T-helper 1 cell (primary cell): ENCODE measurements around the gene FAM131A.

ENCODE experiments used
- DNase-seq, 5 donors: peaks; one replicate each; pipeline ENCODE4 v3.0.0-alpha.2; 2012 to 2020
- total RNA-seq, 4 donors: gene quantifications; one replicate each; lab custom pipeline; 2026; lab: John Stamatoyannopoulos, UW

FAM131A gene, protein sequence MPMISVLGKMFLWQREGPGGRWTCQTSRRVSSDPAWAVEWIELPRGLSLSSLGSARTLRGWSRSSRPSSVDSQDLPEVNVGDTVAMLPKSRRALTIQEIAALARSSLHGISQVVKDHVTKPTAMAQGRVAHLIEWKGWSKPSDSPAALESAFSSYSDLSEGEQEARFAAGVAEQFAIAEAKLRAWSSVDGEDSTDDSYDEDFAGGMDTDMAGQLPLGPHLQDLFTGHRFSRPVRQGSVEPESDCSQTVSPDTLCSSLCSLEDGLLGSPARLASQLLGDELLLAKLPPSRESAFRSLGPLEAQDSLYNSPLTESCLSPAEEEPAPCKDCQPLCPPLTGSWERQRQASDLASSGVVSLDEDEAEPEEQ
- 8.3 to 14.2 (median 10.3) reads per million in 4 donors for total RNA-seq

DNA sequence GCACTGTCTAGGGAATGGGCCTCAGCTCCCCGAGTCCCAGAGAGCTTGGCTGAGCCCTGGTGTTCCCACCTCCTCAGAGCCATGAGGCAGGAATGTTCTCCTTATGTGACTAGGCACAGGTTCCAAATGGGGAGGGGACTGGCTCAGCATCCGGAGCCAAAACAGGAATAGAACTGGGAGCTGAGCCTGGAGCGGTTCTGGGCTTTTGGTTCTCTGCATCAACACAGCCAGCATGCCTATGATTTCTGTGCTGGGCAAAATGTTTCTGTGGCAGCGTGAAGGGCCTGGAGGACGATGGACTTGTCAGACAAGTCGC lies at the start of gene FAM131A:
Gene FAM131A (plus strand): TSS at position 202 of the 316 bp plus-strand sequence. CDS start 31 bp downstream, at position 233.
- DNase-seq, result no peak

DNA sequence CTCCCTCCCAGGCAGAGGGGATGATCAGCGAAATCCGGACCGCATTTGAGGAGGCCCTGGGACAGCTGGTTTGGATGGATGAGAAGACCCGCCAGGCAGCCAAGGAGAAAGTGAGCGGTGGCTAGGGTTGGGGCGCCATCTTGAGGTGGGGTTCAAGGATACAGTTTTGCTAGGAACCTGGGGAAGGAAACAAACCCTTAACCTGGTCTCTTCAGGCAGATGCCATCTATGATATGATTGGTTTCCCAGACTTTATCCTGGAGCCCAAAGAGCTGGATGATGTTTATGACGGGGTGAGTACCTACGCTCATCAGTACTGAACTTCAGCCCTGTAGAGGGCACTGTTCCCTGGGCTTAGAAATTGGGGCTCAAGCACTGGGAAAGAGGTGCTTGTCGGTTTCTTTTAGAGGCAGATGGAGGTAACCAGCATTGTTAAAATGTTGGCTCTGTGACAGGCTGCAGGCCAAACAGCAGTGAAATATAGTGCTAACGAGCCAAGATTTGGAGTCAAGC lies 47.9 kb upstream of the FAM131A start:
- peak in 4 of 5 donors; percentile 30 to 55 (median 40) for DNase-seq

DNA sequence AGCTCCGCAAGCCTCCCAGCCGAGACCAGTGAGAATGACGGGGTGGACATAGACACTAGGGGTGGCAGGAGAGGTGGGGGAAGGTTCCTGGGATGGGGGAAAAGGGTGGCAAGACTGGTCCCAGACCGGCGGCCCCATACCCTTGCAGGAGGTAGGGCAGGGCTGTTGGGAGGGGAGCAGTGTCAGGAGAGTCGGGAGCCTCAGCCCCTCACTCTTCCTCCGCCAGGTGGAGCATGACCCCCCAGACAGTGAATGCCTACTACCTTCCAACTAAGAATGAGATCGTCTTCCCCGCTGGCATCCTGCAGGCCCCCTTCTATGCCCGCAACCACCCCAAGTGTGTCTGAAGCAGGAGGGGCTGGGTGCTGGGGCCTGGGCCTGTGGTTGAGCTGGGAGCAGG lies 47.1 kb upstream of the FAM131A start:
- no peak for DNase-seq

DNA sequence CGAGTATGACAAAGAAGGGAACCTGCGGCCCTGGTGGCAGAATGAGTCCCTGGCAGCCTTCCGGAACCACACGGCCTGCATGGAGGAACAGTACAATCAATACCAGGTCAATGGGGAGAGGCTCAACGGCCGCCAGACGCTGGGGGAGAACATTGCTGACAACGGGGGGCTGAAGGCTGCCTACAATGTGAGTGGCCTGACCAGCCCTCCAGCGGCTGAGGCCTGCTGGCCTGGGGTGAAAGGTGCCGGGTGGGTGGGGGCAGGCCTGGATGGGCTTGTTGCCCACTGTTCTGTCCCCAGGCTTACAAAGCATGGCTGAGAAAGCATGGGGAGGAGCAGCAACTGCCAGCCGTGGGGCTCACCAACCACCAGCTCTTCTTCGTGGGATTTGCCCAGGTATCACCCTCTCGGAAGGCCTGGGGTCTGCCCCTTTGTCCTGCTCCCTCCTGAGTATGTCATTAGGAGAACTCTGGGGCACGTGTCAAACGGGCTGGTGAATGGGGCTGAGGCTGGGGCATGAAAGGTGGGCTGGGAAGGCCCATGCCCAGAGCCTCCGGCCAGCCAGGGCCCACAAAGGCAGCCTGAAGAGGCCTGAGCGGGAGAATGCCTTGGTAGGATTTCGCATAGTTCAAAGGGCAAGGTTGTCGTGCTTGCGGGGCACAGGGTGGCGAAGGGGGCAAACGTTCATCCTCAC lies 46.2 kb upstream of the FAM131A start:
- DNase-seq, result no peak

DNA sequence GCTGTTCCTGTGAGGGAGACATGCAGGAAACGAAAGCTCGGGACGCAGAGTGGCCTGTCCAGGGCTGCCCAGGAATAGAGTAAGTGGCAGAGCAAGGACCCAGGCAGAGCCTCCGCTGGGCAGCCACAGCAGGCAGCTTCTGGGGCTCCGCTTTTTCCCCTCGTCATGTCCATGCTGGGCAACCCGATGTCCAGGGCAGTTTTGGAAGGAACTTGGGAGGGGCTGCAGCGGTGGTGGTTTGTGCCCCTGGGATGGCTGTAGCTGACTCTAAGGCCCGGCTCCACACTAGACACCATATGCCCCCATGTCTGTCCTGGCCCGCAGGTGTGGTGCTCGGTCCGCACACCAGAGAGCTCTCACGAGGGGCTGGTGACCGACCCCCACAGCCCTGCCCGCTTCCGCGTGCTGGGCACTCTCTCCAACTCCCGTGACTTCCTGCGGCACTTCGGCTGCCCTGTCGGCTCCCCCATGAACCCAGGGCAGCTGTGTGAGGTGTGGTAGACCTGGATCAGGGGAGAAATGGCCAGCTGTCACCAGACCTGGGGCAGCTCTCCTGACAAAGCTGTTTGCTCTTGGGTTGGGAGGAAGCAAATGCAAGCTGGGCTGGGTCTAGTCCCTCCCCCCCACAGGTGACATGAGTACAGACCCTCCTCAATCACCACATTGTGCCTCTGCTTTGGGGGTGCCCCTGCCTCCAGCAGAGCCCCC lies 45.5 kb upstream of the FAM131A start:
- DNase-seq, result no peak

DNA sequence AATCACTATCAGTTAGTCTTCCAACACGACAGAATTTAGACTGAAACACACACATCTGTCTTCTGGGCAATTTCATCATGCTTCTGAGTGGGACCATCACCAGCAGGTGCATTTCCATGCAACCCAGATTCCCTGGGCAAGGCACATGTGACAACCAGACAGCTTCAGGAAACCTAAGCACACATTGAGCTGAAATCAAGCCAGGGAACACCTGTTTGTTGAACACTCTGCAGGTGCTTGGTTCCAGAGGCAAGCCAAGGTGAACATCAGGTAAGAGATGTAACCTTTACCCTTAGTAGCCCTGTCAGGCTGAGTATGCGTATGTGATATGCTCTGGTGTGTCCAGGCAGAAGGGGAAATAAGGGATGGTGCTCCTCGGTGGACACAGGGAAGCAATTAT lies 41.6 kb upstream of the FAM131A start:
- DNase-seq, result no peak

DNA sequence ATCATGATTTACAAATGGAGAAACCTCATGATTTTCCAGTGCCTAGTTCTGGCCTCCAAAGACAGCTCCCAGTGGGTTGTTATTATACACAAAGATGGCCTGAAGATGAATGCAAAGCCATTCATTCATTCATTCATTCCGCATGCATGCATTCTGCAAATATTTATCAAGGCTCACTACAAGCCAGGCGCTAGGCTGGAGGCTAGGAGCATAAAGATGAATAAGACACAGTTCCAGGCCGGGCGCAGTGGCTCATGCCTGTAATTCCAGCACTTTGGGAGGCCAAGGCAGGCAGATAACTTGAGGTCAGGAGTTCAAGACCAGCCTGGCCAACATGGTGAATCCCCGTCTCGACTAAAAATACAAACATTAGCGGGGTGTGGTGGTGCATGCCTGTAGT lies 40.8 kb upstream of the FAM131A start:
- no peak for DNase-seq

DNA sequence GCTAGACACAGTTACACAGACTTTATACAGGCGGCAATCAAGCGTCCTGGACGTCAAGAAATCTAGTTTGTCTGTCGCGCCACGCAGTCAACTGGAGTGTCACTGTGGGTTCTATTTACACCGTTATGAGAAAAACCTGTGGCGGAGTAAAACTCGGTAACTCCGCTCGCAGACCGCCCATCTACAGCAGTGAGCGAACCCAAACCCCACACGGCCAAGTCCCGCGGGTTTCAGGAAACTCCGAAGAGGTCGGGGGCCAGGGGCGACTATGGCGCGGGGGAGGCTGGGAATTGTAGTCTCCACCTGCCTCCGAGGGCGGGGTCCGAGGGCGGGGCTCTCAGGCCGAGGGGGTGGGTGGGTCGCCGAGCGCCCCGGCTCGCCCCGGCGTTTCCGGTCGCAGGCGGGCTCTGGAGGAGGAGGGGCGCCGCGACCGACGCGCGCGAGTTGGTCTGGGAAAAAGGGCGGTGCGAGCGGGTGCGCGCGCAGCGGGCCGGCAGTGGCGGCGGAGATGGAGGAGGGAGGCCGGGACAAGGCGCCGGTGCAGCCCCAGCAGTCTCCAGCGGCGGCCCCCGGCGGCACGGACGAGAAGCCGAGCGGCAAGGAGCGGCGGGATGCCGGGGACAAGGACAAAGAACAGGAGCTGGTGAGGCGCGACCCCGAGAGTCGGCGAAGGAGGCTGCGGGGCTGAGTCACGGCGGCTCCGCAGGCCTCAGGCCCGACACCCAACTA lies 38.5 kb upstream of the FAM131A start, which contains the start of gene PSMD2:
Gene PSMD2 (plus strand): TSS at position 483 of the 729 bp plus-strand sequence. CDS start 26 bp downstream, at position 509.
- peak; percentile 96 to 98 (median 97) for DNase-seq

DNA sequence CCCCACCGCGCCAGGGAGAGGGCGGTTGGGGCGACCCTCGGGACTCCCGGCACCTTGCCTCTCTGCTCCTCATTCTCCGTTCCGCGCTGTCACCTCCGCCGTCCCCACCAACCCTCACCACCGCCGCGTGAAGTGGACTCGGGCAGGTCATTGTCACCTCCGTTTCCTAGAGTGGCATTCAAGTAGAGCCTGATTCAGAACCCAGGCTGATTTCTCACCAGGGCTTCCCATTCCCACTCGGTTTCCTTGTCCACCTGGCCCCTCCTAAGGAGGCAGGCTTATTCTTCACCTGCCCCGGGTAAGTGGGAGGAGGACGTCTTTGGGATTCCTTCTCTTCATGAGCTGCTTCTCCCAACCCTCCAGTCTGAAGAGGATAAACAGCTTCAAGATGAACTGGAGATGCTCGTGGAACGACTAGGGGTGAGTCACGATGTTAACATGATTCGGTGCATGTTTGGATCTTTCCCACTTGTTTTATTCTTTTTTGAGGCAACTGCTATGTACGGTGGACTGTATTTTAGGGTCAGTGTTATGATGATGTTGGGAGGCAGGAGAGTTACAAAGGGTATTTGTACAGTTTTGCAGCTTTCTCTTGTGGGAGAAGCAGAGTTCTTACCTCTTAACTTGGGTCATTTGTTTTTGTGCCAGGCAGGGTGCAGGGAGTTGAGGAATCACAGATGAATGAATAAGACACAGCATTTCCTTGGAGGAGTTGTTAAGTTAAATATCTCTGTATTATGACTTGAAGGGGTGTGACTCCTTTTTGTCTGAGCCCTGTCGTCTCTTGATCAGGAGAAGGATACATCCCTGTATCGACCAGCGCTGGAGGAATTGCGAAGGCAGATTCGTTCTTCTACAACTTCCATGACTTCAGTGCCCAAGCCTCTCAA lies 37.7 kb upstream of the FAM131A start:
- DNase-seq, result no peak

DNA sequence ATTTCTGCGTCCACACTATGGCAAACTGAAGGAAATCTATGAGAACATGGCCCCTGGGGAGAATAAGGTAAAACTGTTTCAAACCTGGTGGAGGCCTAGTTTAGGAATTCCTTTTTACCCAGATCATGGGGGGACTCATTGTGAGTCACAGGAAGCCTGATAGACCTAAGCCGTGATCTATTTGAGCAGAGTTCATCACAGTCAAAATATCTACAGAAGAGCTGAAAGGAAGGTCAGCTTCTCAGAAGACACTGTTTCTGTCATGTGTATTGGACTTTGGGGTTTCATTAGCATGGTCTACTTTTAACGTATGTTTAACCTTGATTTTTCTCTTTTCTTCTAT lies 37.1 kb upstream of the FAM131A start:
- no peak for DNase-seq

DNA sequence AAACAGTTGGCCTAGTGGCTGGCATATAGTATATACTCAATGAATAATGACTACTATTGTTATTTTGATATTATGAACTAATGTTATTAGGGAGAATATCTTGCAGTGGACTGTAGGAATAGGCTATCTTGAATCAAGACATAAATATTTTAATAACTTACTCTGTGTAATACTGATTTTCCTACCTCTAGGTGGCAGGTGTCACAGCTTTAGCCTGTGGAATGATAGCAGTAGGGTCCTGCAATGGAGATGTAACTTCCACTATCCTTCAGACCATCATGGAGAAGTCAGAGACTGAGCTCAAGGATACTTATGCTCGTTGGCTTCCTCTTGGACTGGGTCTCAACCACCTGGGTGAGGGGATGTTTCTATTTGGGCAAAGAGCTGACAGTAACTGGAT lies 31.8 kb upstream of the FAM131A start:
- no peak for DNase-seq

DNA sequence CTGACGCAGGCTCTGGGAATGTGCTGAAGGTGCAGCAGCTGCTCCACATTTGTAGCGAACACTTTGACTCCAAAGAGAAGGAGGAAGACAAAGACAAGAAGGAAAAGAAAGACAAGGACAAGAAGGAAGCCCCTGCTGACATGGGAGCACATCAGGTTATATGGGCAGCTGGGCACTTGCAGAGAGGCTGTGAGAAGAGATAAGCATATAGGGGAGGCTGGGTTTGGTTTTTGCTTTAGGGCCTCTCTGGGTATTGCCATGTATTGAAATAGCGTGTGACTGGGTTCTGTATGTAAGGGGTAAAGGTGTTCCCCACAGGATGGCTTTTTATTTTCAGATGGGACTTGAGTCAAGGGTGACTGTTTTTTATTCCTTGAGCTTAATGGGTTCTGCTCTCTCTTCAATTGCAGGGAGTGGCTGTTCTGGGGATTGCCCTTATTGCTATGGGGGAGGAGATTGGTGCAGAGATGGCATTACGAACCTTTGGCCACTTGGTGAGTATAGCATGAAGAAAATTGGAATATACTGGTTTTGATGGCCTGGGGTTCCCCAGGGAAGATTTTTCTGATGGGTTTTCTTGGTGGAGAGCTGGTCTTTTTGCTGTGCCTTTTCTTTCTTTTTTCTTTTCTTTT lies 30.9 kb upstream of the FAM131A start:
- no peak for DNase-seq

DNA sequence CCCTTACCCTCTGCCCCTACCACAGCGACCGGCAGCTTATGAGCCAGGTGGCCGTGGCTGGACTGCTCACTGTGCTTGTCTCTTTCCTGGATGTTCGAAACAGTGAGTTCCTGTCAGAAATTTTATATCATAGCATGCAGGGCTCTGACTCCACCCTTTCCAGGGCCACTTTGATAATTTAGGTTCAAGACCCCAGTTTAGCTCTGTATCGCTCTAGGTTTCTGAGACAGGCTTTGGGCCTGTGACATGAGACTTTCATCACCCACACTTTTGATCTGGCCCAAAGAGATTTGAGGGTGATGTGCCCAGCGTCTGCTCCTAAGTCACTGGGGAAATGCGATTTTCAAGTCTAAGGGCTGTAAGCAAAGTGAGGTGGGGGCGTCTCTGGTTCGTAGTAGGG lies 29.5 kb upstream of the FAM131A start:
- no peak for DNase-seq

DNA sequence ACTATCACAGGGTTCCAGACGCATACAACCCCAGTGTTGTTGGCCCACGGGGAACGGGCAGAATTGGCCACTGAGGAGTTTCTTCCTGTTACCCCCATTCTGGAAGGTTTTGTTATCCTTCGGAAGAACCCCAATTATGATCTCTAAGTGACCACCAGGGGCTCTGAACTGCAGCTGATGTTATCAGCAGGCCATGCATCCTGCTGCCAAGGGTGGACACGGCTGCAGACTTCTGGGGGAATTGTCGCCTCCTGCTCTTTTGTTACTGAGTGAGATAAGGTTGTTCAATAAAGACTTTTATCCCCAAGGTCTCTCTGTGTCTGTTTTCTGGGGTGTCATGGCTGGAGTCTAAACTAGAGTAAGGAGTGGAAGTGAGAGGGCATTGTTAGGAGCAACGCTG lies 28.7 kb upstream of the FAM131A start:
- DNase-seq, result no peak

DNA sequence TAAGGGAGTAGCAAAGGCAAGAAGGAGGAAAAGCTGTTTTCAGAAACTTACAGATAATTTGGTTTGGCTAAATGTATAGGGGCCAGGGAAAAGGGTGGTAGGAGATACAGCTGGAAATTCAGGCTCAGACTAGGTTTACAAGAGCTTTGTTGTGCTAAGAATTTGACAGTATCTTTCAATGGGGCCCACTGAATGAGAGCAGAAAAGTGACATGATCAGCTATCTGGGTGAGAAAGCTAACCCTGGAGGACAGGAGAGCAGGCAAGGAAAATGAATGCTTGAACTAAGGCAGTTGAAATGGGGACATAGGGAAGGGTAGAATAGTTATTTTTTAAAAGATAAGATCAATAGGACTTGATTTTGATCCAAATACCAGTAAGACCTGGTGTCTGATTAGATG lies 25.8 kb upstream of the FAM131A start:
- no peak for DNase-seq

DNA sequence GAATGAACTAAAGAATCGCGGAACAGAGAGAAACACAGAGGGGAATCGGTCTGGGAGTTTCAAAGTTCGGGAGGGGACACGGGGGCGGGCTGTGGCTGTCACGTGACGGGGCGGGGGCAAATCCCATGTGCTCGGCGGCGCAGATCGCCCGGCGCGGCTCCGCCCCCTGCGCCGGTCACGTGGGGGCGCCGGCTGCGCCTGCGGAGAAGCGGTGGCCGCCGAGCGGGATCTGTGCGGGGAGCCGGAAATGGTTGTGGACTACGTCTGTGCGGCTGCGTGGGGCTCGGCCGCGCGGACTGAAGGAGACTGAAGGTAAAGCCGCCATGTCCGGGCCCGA lies 23.1 kb upstream of the FAM131A start, which contains the start of gene EIF4G1:
Gene EIF4G1 (plus strand): TSS at position 244 of the 337 bp plus-strand sequence. CDS start 1,191 bp downstream, outside the sequence.
- peak; percentile 89 to 94 (median 91) for DNase-seq

DNA sequence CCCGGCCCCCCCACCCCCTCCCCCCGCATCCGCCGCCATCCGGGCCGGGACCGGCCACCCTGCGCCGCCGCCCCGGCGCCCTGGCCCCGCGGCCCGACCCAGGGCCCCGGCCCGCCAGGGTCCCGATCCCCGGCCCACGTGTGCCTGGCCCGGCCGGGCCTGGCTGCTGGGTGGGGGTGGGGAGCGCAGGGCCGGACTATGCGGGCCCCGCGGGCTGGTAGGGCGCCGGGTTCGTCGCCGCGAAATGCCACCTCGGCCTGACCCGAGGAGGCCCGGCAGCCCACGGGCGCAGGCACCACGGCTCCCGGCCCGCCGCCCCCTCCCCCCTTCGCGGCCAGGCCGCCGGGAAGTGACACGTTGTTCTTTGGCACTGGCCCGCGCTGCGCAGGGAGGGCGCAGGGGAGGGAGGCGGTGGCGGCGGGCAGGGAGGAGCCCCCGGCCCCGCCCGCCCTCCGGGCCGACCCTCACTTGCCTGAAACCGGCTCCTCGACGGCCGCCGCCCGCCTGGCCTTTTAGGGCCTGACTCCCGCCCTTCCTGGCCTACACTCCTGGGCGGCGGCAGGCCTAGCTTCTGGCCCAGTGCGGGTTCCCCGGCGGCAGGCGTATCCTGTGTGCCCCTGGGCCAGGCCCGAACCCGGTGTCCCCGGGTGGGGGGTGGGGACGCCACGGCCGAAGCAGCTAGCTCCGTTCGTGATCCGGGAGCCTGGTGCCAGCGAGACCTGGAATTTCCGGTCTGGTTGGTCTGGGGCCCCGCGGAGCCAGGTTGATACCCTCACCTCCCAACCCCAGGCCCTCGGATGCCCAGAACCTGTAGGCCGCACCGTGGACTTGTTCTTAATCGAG lies 22.5 kb upstream of the FAM131A start:
- peak; percentile 61 to 73 (median 65) for DNase-seq

DNA sequence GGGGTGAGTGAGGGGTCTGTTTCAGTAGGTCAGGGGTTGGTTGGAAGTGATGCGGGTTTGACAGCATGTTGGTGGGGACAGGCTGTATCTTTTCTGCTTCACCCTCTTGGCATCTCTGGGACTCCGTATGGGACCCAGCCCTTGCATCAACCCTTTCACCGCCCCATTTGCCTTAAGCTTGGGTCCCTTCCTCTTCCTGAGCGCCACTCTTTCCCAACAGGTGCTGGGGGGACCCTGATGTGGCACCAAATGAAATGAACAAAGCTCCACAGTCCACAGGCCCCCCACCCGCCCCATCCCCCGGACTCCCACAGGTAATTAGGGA lies 21.9 kb upstream of the FAM131A start:
- DNase-seq, result no peak

DNA sequence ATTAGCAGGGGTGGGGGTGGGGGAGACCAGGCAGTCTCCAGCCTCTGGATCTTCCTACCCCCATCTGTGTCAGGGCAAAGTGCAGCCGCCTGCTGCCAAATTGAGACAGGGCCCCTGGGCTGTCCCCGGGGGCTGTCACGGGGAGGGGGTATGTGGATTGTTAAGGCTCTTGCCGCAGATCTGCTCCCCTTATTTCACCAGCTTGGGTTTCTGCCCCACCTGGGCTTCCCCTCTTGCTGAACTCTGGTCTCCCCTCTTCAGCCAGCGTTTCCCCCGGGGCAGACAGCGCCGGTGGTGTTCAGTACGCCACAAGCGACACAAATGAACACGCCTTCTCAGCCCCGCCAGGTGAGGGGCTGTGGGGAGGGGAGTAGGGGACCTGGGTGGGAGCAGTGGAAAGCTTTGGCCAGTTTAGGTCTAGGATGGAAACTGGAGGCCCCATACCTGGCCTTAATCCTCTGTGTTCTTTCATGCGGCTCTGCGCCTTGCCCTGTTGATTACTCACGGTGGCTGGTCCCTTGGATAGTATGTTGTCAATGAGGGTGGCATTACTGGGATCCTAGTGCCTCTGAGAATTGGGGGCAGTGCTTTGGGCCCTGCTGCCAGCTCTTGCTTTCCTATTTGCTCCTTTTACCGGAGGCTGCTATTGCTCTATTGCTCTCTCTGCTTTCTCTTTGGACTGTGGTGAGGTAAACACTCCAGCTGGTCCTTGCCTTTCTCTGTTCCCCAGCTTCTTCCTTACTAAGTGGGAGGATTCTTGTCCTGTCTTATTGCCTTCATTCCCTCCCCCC lies 21.3 kb upstream of the FAM131A start:
- DNase-seq, result no peak

DNA sequence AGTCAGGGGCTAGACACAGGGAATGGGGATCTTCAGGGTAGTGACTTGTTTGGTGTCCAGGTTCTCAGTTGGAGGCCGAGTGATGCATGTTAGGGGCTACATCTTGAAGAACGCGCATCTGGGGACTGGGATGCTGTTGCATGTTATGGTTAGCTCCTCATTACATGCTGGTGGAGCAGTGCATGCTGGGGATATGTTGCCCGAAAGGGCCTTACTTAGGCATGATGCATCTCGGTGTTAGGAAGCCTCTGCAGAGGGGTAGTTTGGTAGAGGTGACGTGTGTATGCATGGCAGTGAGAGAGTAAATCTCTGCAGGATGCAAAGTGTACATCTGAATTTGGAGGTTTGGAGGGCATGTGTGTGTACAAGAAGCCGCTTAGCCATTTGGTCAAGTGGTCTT lies 20.6 kb upstream of the FAM131A start:
- DNase-seq, result no peak
